Measurements from ENCODE around the gene PIK3C2G. TPM values are rescaled to one million over a fixed set of nuclear protein-coding genes. Genes with fewer than 3 reads are reported as not detected.

The PIK3C2G gene
- polyA plus RNA-seq, 1 donor (not counting 4 experiments of a cell fraction or from before 2014, with no cell fraction given): 3.7 TPM

- peak overlapping the region; percentile 66 for H3K9ac ChIP-seq (ENCODE audit: control insufficient read depth, extremely low read depth, insufficient read depth, low read length)
- dilution Hi-C loops (cut with MboI; ENCODE audit: extremely low pct_ligation_motif_present, low sequenced_read_pairs): no loop called here
- no peak for TF ChIP-seq EZH2 (IDR thresholded peaks at IDR 0.05; ENCODE audit: low read length)
- TF ChIP-seq CTCF (optimal IDR thresholded peaks at IDR 0.05 in 1 of 3, IDR thresholded peaks at IDR 0.05 in 1 of 3, conservative IDR thresholded peaks at IDR 0.05 in 1 of 3; ENCODE audit: extremely low read depth in 1 of 3, insufficient read depth in 2 of 3, low read length in 3 of 3): no peak
- H2AFZ ChIP-seq (ENCODE audit: control insufficient read depth, low read length): peak overlapping the region; percentile 72
- H4K20me1 ChIP-seq (ENCODE audit: control insufficient read depth, extremely low read depth, insufficient read depth, low read length): no peaks in the 10 kb centered on the region
- no peaks in the 10 kb centered on the region for H3K79me2 ChIP-seq (ENCODE audit: control insufficient read depth, insufficient read depth, low read length)
- H3K36me3 ChIP-seq (ENCODE audit: control insufficient read depth in 2 of 2, extremely low read depth in 1 of 2, insufficient read depth in 2 of 2, low read length in 2 of 2): no peaks in the 10 kb centered on the region
- H3K27me3 ChIP-seq (ENCODE audit: control insufficient read depth, extremely low read depth, insufficient read depth, low read length): no peaks in the 10 kb centered on the region
- H3K4me3 ChIP-seq (ENCODE audit: control insufficient read depth in 2 of 3, extremely low read depth in 1 of 3, insufficient read depth in 2 of 3, low read depth in 1 of 3, low read length in 3 of 3): peak overlapping the region; percentile 16 to 60 (median 48)
- H3K27ac ChIP-seq (ENCODE audit: control insufficient read depth, insufficient read depth, low read length): peak overlapping the region; percentile 29
- DNase-seq (ENCODE audit: low read depth, low spot score) (no peak), FAIRE-seq (no peak)
- H3K4me1 ChIP-seq (ENCODE audit: control insufficient read depth, extremely low read depth, insufficient read depth, low read length): peaks cover 7% of the 10 kb centered on the region
- no peaks in the 10 kb centered on the region for H3K9me1 ChIP-seq (ENCODE audit: control insufficient read depth, extremely low read depth, insufficient read depth, low read length)
- H3K4me2 ChIP-seq (ENCODE audit: control insufficient read depth, extremely low read depth, insufficient read depth, low read depth, low read length): peak overlapping the region; percentile 97
- H3K9me3 ChIP-seq (ENCODE audit: control insufficient read depth, low read depth, low read length): no peaks in the 10 kb centered on the region
These were observed 35.0 kb downstream of the PIK3C2G start for GRCh38 chr12:18296201-18296908.

GRCh38 chr12:18296909-18297280, 35.6 kb downstream of the PIK3C2G start:
- dilution Hi-C loops (cut with MboI; ENCODE audit: extremely low pct_ligation_motif_present, low sequenced_read_pairs): no loop called here

More at GRCh38 chr12:18296909-18297280, 35.6 kb downstream of the PIK3C2G start:
- Histone ChIP-seq H3K9ac (ENCODE audit: control insufficient read depth, extremely low read depth, insufficient read depth, low read length) (peak overlapping the region; percentile 66), H3K9me3 (ENCODE audit: control insufficient read depth, low read depth, low read length) (no peaks in the 10 kb centered on the region), H3K4me3 (ENCODE audit: control insufficient read depth in 2 of 3, extremely low read depth in 1 of 3, insufficient read depth in 2 of 3, low read depth in 1 of 3, low read length in 3 of 3) (peak overlapping the region; percentile 16 to 60 (median 48)), H3K27me3 (ENCODE audit: control insufficient read depth, extremely low read depth, insufficient read depth, low read length) (no peaks in the 10 kb centered on the region), H2AFZ (ENCODE audit: control insufficient read depth, low read length) (peak overlapping the region; percentile 72), H3K4me2 (ENCODE audit: control insufficient read depth, extremely low read depth, insufficient read depth, low read depth, low read length) (peak overlapping the region; percentile 97), H3K4me1 (ENCODE audit: control insufficient read depth, extremely low read depth, insufficient read depth, low read length) (peaks cover 7% of the 10 kb centered on the region), H3K9me1 (ENCODE audit: control insufficient read depth, extremely low read depth, insufficient read depth, low read length) (no peaks in the 10 kb centered on the region), H3K36me3 (ENCODE audit: control insufficient read depth in 2 of 2, extremely low read depth in 1 of 2, insufficient read depth in 2 of 2, low read length in 2 of 2) (no peaks in the 10 kb centered on the region), H3K27ac (ENCODE audit: control insufficient read depth, insufficient read depth, low read length) (peak overlapping the region; percentile 29), H3K79me2 (ENCODE audit: control insufficient read depth, insufficient read depth, low read length) (no peaks in the 10 kb centered on the region), H4K20me1 (ENCODE audit: control insufficient read depth, extremely low read depth, insufficient read depth, low read length) (no peaks in the 10 kb centered on the region)
- DNase-seq (ENCODE audit: low read depth, low spot score) (no peak), FAIRE-seq (peak; percentile 44)
- TF ChIP-seq EZH2 (IDR thresholded peaks at IDR 0.05; ENCODE audit: low read length) (no peak), CTCF (optimal IDR thresholded peaks at IDR 0.05 in 1 of 3, IDR thresholded peaks at IDR 0.05 in 1 of 3, conservative IDR thresholded peaks at IDR 0.05 in 1 of 3; ENCODE audit: extremely low read depth in 1 of 3, insufficient read depth in 2 of 3, low read length in 3 of 3) (no peak)

Measured in keratinocyte (primary cell).